Stimulated activated CD8-positive, alpha-beta memory T cell treated with anti-CD3 and anti-CD28 coated beads, Interleukin-12 subunit alpha, Interleukin-12 subunit beta, amount 100 ng/mL, for 24 hours (primary cell): ENCODE data around the gene ZBTB38.

Source experiments
- DNase-seq: peaks from one replicate; pipeline ENCODE4 v3.0.0-alpha.2; 2020; ENCODE audit errors: extremely low read depth

ZBTB38 gene

GRCh38 chr3:141368062-141368924 lies at the start of gene ZBTB38:
TSS of gene ZBTB38 (plus strand) at chr3:141368504. CDS start at chr3:141442389, 73,885 bp downstream.
- no peak for DNase-seq

- DNase-seq: no peak
Observed at GRCh38 chr3:141320399-141321108, 47.8 kb upstream of the ZBTB38 start.

GRCh38 chr3:141321109-141321497 lies 47.2 kb upstream of the ZBTB38 start:
- DNase-seq: no peak

- no peak for DNase-seq
Observed at GRCh38 chr3:141323936-141324704, 44.2 kb upstream of the ZBTB38 start.

GRCh38 chr3:141326123-141326522 lies 42.2 kb upstream of the ZBTB38 start:
- DNase-seq: no peak

GRCh38 chr3:141326626-141327025 lies 41.7 kb upstream of the ZBTB38 start:
- DNase-seq: no peak

GRCh38 chr3:141328286-141329166 lies 39.8 kb upstream of the ZBTB38 start:
- DNase-seq: no peak

GRCh38 chr3:141330235-141330634 lies 38.1 kb upstream of the ZBTB38 start:
- DNase-seq: no peak

GRCh38 chr3:141330718-141331376 lies 37.5 kb upstream of the ZBTB38 start:
- no peak for DNase-seq

- DNase-seq: no peak
Observed at GRCh38 chr3:141331377-141332318, 36.7 kb upstream of the ZBTB38 start.

- DNase-seq: no peak
Observed at GRCh38 chr3:141332416-141332815, 35.9 kb upstream of the ZBTB38 start.

GRCh38 chr3:141333836-141334626 lies 34.3 kb upstream of the ZBTB38 start:
- no peak for DNase-seq

GRCh38 chr3:141334627-141335250 lies 33.6 kb upstream of the ZBTB38 start:
- DNase-seq: no peak

- no peak for DNase-seq
Observed at GRCh38 chr3:141335531-141336061, 32.7 kb upstream of the ZBTB38 start.

- no peak for DNase-seq
Observed at GRCh38 chr3:141336672-141337522, 31.4 kb upstream of the ZBTB38 start.

GRCh38 chr3:141337523-141337854 lies 30.8 kb upstream of the ZBTB38 start:
- DNase-seq: no peak

- no peak for DNase-seq
Observed at GRCh38 chr3:141337991-141338390, 30.3 kb upstream of the ZBTB38 start.
